Measurements from ENCODE around the gene COPZ1. TPM values are rescaled to one million over a fixed set of nuclear protein-coding genes. Genes with fewer than 3 reads are reported as not detected.
"Not testable (repeated sequence)": the region's sequence is repeated elsewhere in the genome, so short reads cannot be mapped to it uniquely, and the experiment has no call there.

COPZ1 gene
- total RNA-seq, 4 donors from 2014 or later, result 91.8 to 145 (median 107) TPM

GRCh38 chr12:54351341-54351740, 26.4 kb downstream of the COPZ1 start:
- Histone ChIP-seq H3K36me3 (peaks cover 3 to 49% of the 10 kb centered on the region in 2 donors), H3K4me1 (peaks cover 21 to 22% of the 10 kb centered on the region in 2 donors), H3K27me3 (no peaks in the 10 kb centered on the region), H3K9me3 (no peaks in the 10 kb centered on the region), H3K4me3 (no peak overlapping the region), H3K27ac (no peak overlapping the region)
- TF ChIP-seq CTCF (IDR thresholded peaks at IDR 0.05 in 4 of 5, conservative IDR thresholded peaks at IDR 0.05 in 1 of 5) (no peak), POLR2A (IDR thresholded peaks at IDR 0.05) (no peak)
- in situ Hi-C loops (cut with MboI; ENCODE audit: low sequenced_read_pairs in 4 of 4), result loop anchor here (25.0 kb wide), 2 partner anchors 339 to 364 kb away; partner anchors contain the start of genes HOXC10 (in 2 of the 4), HOXC8 (in 2 of the 4) and HOXC9 (in 2 of the 4)
- intact Hi-C loops (cut with DNase I; ENCODE audit: low total_unique reads), result loop anchor here (10.0 kb wide), 1 partner anchor 1373 kb away; the partner anchor contains the start of genes CD63 and RDH5
- ATAC-seq, result no peak
- no peak for DNase-seq

- Histone ChIP-seq H3K4me1 (peaks cover 21 to 22% of the 10 kb centered on the region in 2 donors), H3K4me3 (peak overlapping the region; percentile 3 to 36 (median 24))
Measured at GRCh38 chr12:54352022-54352531, 27.1 kb downstream of the COPZ1 start.

DNA sequence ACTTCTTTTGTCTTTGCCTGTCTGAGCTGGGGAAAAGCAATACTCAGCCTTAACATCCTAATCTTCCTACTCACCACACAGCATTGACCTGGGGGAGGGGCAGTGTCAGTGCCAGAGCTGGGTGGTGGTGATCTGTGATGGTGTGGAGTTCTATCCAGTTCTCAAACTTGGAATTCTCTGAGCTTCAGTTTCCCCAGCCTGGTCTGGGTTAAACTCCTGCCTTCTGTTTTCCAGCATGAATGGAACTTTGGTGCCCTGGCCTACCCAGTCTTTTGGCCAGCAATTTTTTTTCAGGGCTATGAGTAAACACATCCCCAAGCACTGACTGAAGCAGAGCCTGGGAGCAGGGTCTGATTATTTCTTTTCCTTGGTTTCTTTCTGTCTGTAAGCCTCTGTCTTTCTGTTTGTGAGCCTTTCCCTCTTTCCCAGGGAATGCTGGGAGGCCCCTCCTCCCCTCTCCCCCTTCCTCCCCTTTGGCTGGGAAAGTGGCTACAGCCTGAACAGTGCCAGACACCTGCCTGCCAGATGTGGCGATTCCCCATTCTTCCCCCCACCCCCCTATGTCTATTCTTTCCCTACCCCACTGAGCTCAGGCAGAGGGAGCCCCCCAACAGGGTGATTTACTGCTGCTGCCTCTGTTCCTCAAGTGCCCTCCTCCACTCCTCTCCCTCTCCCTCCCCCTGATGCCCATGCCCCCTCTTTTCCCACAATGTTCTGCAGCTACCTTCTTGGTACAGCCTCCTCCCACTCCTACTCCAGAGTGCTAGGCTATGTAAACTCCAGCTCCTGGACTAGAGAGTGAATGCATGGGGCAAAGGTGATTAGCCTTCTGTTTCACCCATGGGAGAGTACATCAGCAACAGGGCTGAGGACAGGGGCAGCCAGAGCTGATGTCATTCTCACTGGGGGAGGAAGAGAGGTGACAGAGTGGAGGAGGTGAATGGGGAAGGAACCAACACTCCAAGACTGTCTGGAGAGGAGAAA, 28.3 kb downstream of the COPZ1 start:
- DNase-seq (no peak), ATAC-seq (peak in 1 of 2 donors; percentile 39)
- Histone ChIP-seq H3K27me3 (no peaks in the 10 kb centered on the region), H3K27ac (peak overlapping the region in 3 of 4 donors; percentile 17 to 47 (median 31)), H3K9me3 (no peaks in the 10 kb centered on the region), H3K36me3 (peaks cover 0 to 30% of the 10 kb centered on the region in 2 donors), H3K4me3 (no peak overlapping the region), H3K4me1 (peaks cover 21 to 26% of the 10 kb centered on the region in 2 donors)
- in situ Hi-C loops (cut with MboI; ENCODE audit: low sequenced_read_pairs in 4 of 4) (loop anchor here (25.0 kb wide), 2 partner anchors 341 to 366 kb away; partner anchors contain the start of genes HOXC10 (in 2 of the 4), HOXC8 (in 2 of the 4) and HOXC9 (in 2 of the 4)), intact Hi-C loops (cut with DNase I; ENCODE audit: low total_unique reads) (loop anchor here (10.0 kb wide), 1 partner anchor 1372 kb away; the partner anchor contains the start of genes CD63 and RDH5)
- TF ChIP-seq CTCF (IDR thresholded peaks at IDR 0.05 in 4 of 5, conservative IDR thresholded peaks at IDR 0.05 in 1 of 5), result no peak
- TF ChIP-seq POLR2A (IDR thresholded peaks at IDR 0.05), result no peak

More at GRCh38 chr12:54352022-54352531, 27.1 kb downstream of the COPZ1 start:
- H3K9me3 ChIP-seq, result no peaks in the 10 kb centered on the region
- intact Hi-C loops (cut with DNase I; ENCODE audit: low total_unique reads) (loop anchor here (10.0 kb wide), 1 partner anchor 1373 kb away; the partner anchor contains the start of genes CD63 and RDH5), in situ Hi-C loops (cut with MboI; ENCODE audit: low sequenced_read_pairs in 4 of 4) (loop anchor here (25.0 kb wide), 2 partner anchors 340 to 365 kb away; partner anchors contain the start of genes HOXC10 (in 2 of the 4), HOXC8 (in 2 of the 4) and HOXC9 (in 2 of the 4))
- peak in 1 of 2 donors; percentile 58 for DNase-seq
- ATAC-seq, result peak; percentile 45 to 62
- peak overlapping the region in 2 of 4 donors; percentile 17 to 47 for H3K27ac ChIP-seq
- TF ChIP-seq CTCF (IDR thresholded peaks at IDR 0.05 in 4 of 5, conservative IDR thresholded peaks at IDR 0.05 in 1 of 5), result no peak
- H3K36me3 ChIP-seq, result peaks cover 3 to 41% of the 10 kb centered on the region in 2 donors
- H3K27me3 ChIP-seq, result no peaks in the 10 kb centered on the region

- not testable (repeated sequence) for H3K27me3 ChIP-seq, H3K27ac ChIP-seq, ATAC-seq, H3K9me3 ChIP-seq, DNase-seq, H3K4me3 ChIP-seq
- peaks cover 0 to 19% of the 10 kb centered on the region in 2 donors for H3K36me3 ChIP-seq
- in situ Hi-C loops (cut with MboI; ENCODE audit: low sequenced_read_pairs in 4 of 4) (loop anchor here (25.0 kb wide), 2 partner anchors 342 to 367 kb away; partner anchors contain the start of genes HOXC10 (in 2 of the 4), HOXC8 (in 2 of the 4) and HOXC9 (in 2 of the 4)), intact Hi-C loops (cut with DNase I; ENCODE audit: low total_unique reads) (loop anchor here (10.0 kb wide), 1 partner anchor 1371 kb away; the partner anchor contains the start of genes CD63 and RDH5)
- peaks cover 26 to 31% of the 10 kb centered on the region in 2 donors for H3K4me1 ChIP-seq
Measured at GRCh38 chr12:54354271-54354670, 29.3 kb downstream of the COPZ1 start.

Data from gastrocnemius medialis (tissue), 4 donors.